ENCODE measurements around the gene TIMP4. TPM values are rescaled to one million over a fixed set of nuclear protein-coding genes. Genes with fewer than 3 reads are reported as not detected.

Gene TIMP4
- total RNA-seq, 1 donor from 2014 or later = not detected

DNA sequence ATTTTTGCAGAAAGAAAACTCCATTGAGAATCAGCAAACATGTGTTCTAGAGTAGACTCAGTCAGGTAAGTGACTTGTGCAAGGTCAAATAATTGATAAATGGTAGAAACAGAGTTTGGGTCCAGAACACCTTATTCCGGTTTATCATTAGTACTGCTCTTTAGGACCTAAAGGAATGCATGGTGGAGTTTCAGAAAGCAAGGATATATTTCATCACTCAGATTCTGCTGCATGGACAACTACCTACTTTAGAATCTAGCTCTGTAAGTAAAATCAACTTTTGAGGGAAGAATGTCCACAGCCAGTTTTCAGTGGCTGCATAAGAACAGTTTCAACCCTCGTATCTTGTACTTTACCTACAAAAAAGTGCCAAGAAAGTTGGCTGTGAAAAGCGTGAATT is 43.6 kb downstream of the TIMP4 start:
- intact Hi-C loops (cut with micrococcal nuclease) = no loop called here

- intact Hi-C loops (cut with micrococcal nuclease) = no loop called here
These were observed 44.5 kb downstream of the TIMP4 start for GRCh38 chr3:12114251-12114650.

- intact Hi-C loops (cut with micrococcal nuclease) = no loop called here
These were observed 51.5 kb downstream of the TIMP4 start for GRCh38 chr3:12107071-12107713.

Other genes starting within 250 kb of the TIMP4 start
- not detected in 2 replicates for gene SYN2, start 154.5 kb downstream of the TIMP4 start, total RNA-seq
- 0.91 and 0.95 TPM in 2 replicates for gene PPARG, start 130.2 kb upstream of the TIMP4 start, total RNA-seq

Measured in T-helper 1 cell treated with Interleukin-12 subunit alpha and Interleukin-12 subunit beta and Interleukin-4 antibody, amounts not matched to agents 30 ng/mL and 1 ng/mL, for 36 hours (primary cell).